GM12878 (cell line): ENCODE results near the gene SHB. TPM values are rescaled to one million over a fixed set of nuclear protein-coding genes. Genes with fewer than 3 reads are reported as not detected.

Experiments
- ATAC-seq: fragments of 200-7000 bp; cut with Tn5 transposase; 3 replicates; pipeline ENCODE4 v1.9.1; 2020; ENCODE audit warnings: mild to moderate bottlenecking, moderate library complexity
- BruUV-seq: library from RNA; stranded (reverse); fragments of 400-500 nt; replicated peaks from 2 replicates; lab custom pipeline; 2021; lab: Mats Ljungman, UMichigan
- CTCF ChIA-PET: fragments of 300-600 bp; sonication (Branson Sonifier 250); formaldehyde crosslinking; extraction: SDS; loops from one replicate; lab custom pipeline; 2021; ENCODE audit warnings: inconsistent platforms; lab: Yijun Ruan, JAX
- POLR2A ChIA-PET: fragments of 350-600 bp; formaldehyde crosslinking; extraction: SDS; loops from one replicate; lab custom pipeline; 2021; ENCODE audit warnings: inconsistent platforms; lab: Charles Lee
- RAD21 ChIA-PET: fragments of 300-600 bp; sonication (Branson Sonifier 250); formaldehyde crosslinking; loops from one replicate; lab custom pipeline; 2023; ENCODE audit warnings: antibody characterized with exemption; ENCODE audit not compliant: unreplicated experiment; lab: Charles Lee
- SMC1A ChIA-PET: fragments of 300-600 bp; sonication (Branson Sonifier 250); formaldehyde crosslinking; loops from one replicate; lab custom pipeline; 2023; ENCODE audit not compliant: unreplicated experiment, uncharacterized antibody; lab: Charles Lee
- DNase-seq: peaks from one replicate; pipeline ENCODE4 v3.0.0-alpha.2; 2011; ENCODE audit warnings: low read depth, low spot score
- FAIRE-seq: peaks from 3 replicates; lab custom pipeline; 2011; peaks lifted over from hg19 to GRCh38; lab: Jason Lieb, UNC
- H2AFZ ChIP-seq: 2 replicates; pipeline ENCODE4 v1.6.0; 2011; ENCODE audit warnings: low read depth, low read length, control low read depth; ENCODE audit not compliant: control insufficient read depth
- H3K27ac ChIP-seq: 2 replicates; pipeline ENCODE4 v1.5.1; 2011; ENCODE audit warnings: control low read depth; ENCODE audit not compliant: control insufficient read depth, insufficient read depth
- H3K27me3 ChIP-seq, 2 experiments: replicated peaks in 1 of 2; 2 replicates each; pipeline versions ENCODE4 v1.6.0 to v1.6.1; 2011; ENCODE audit warnings: low read length in 1 of 2; ENCODE audit not compliant: control insufficient read depth in 2 of 2, insufficient read depth in 2 of 2
- H3K36me3 ChIP-seq, 2 experiments: 2 replicates each; pipeline ENCODE4 v1.5.1; 2011; ENCODE audit warnings: low read length in 1 of 2; ENCODE audit not compliant: control insufficient read depth in 2 of 2, insufficient read depth in 2 of 2
- H3K4me1 ChIP-seq: 2 replicates; pipeline ENCODE4 v1.6.1; 2011; ENCODE audit warnings: mild to moderate bottlenecking, low read length, moderate library complexity, mixed read lengths; ENCODE audit not compliant: control insufficient read depth, insufficient read depth
- H3K4me2 ChIP-seq: 2 replicates; pipeline ENCODE4 v1.6.0; 2011; ENCODE audit warnings: control low read depth; ENCODE audit not compliant: control insufficient read depth, insufficient read depth
- H3K4me3 ChIP-seq: fragments of 200-600 bp; sonication (generic); 2 replicates; pipeline ENCODE4 v1.5.1; 2016
- H3K79me2 ChIP-seq: 2 replicates; pipeline ENCODE4 v1.6.0; 2011; ENCODE audit warnings: low read length; ENCODE audit not compliant: control insufficient read depth, insufficient read depth
- H3K9ac ChIP-seq: 2 replicates; pipeline ENCODE4 v1.8.0; 2011; ENCODE audit warnings: low read length, control low read depth, mixed read lengths; ENCODE audit not compliant: control insufficient read depth, insufficient read depth
- H3K9me3 ChIP-seq: replicated peaks from 3 replicates; pipeline ENCODE4 v1.5.1; 2011; ENCODE audit warnings: mild to moderate bottlenecking, low read length; ENCODE audit not compliant: control insufficient read depth, insufficient read depth
- H4K20me1 ChIP-seq: 2 replicates; pipeline ENCODE4 v1.6.0; 2011; ENCODE audit not compliant: control insufficient read depth, insufficient read depth
- BACH1 ChIP-seq: fragments of 450-650 bp; IDR thresholded peaks from 2 replicates; pipeline ENCODE4 v1.6.1; 2017; ENCODE audit warnings: mild to moderate bottlenecking, borderline replicate concordance
- NFYA ChIP-seq: IDR thresholded peaks from 2 replicates; pipeline ENCODE4 v1.6.1; 2011; ENCODE audit warnings: low read depth, mild to moderate bottlenecking, low read length, improper control_type of control experiment, borderline replicate concordance
- NR2C2 ChIP-seq: IDR thresholded peaks from 2 replicates; pipeline ENCODE4 v1.6.1; 2011; ENCODE audit warnings: borderline replicate concordance, low read depth; ENCODE audit not compliant: control insufficient read depth, insufficient read length
- NR2F1 ChIP-seq: fragments of 450-650 bp; conservative IDR thresholded peaks from 2 replicates; pipeline ENCODE4 v1.6.1; 2017; ENCODE audit warnings: mild to moderate bottlenecking
- SRF ChIP-seq, 2 experiments: IDR thresholded peaks; 2 replicates each; pipeline ENCODE4 v1.6.1; 2011; ENCODE audit warnings: low read depth in 2 of 2, low read length in 2 of 2, mild to moderate bottlenecking in 1 of 2, moderate library complexity in 1 of 2
- SUPT20H ChIP-seq: IDR thresholded peaks from 2 replicates; pipeline ENCODE4 v1.6.1; 2011; ENCODE audit warnings: low read depth, mild to moderate bottlenecking, low read length, moderate library complexity, borderline replicate concordance; ENCODE audit not compliant: control insufficient read depth
- ZNF207 ChIP-seq: fragments of 450-650 bp; IDR thresholded peaks from 2 replicates; pipeline ENCODE4 v1.6.1; 2014; ENCODE audit warnings: antibody characterized with exemption, mild to moderate bottlenecking, borderline replicate concordance
- WGBS: methylation state at CpG from one replicate; pipeline ENCODE4 v1.1.6; 2016; ENCODE audit warnings: low lambda C conversion rate; ENCODE audit not compliant: insufficient replicate concordance, insufficient coverage; ENCODE audit errors: missing lambda C conversion rate; 5-methylcytosine and 5-hydroxymethylcytosine counted together
- in situ Hi-C: fragments of 300-500 bp; cut with MboI; formaldehyde crosslinking; loops from 9 replicates; pipeline ENCODE4 v1.14.3; 2018; ENCODE audit warnings: mixed read lengths
- intact Hi-C: fragments of 100-400 bp; cut with micrococcal nuclease; formaldehyde crosslinking; loops from one replicate; pipeline ENCODE4 v1.14.2; 2022; ENCODE audit not compliant: unreplicated experiment
- polyA plus RNA-seq, 11 experiments: library from polyadenylated mRNA; depleted of rRNA in 4 of 11; unstranded in 6 of 11; stranded (reverse) in 5 of 11; fragments of >200 nt; fragmentation: Nextera tagmentation in 4 of 11; fragmentation: Illumina TruSeq in 1 of 11; extraction: Ambion mirVana in 4 of 11; extraction: Trizol in 1 of 11; gene quantifications; 1 replicate in 1 of 11; 2 replicates in 10 of 11; pipeline versions ENCODE4 v1.2.1 to v1.2.3, GENCODE V29; 2011 to 2016; ENCODE audit warnings: inconsistent platforms in 2 of 11, missing spikeins in 2 of 11, low read depth in 1 of 11
- total RNA-seq, 4 experiments: library from RNA; depleted of rRNA in 3 of 4; stranded (reverse); fragments of >200 nt in 3 of 4; fragmentation: Illumina TruSeq in 1 of 4; extraction: Trizol in 1 of 4; gene quantifications; 2 replicates each; pipeline versions ENCODE4 v1.2.1 to v1.2.3, GENCODE V29; 2013 to 2021
- TF ChIP-seq, protein P1 (sequence below): IDR thresholded peaks from 2 replicates; pipeline ENCODE4 v1.6.1; 2012; ENCODE audit warnings: improper control_type of control experiment, low read depth, low read length; ENCODE audit not compliant: insufficient replicate concordance
- TF ChIP-seq, protein P2 (sequence below): fragments of 450-650 bp; IDR thresholded peaks from 2 replicates; pipeline ENCODE4 v1.6.1; 2016; ENCODE audit warnings: mild to moderate bottlenecking, moderate library complexity, borderline replicate concordance

SHB gene
- total and polyA plus RNA-seq, 10 of the 15 experiments (the other 5 are each of a cell fraction or from before 2014, with no cell fraction given), result 0.29 to 6.2 (median 1.3) TPM

DNA sequence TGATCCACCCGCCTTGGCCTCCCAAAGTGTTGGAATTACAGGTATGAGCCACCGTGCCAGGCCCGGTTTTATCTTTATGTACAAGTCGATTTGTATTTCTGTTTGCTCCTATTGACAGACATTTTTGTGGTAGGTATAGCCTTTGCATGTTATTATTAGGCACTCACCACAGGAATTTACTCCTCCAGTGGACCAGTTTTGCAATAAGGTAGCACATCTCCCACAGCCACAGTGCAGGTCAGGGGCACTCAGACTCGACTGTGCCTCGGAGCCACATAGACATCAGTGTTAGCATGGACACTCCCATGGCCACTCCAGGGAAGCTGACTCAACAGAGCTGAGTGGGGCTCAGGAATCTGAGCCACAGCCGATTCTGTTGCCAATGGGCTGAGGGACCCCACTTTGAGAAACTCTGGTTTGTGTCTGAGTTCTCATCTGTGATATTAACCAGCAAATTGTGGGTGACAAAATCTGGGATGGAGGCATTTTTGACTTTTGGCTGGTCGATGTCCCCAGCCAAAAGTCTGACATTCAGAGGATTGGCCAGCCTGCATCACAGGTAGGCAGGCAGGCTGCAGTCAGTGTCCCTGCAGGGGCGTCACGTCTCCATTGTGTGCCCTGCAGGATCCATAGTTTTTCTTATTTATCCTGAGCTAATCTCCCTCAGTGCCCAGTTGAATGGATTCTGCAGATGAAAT, 15.0 kb upstream of the SHB start:
- no peak overlapping the region for H3K27ac ChIP-seq
- H2AFZ ChIP-seq, result no peak overlapping the region
- no peaks in the 10 kb centered on the region for H3K36me3 ChIP-seq
- H3K9me3 ChIP-seq, result no peaks in the 10 kb centered on the region
- ChIA-PET CTCF (interaction anchor here (0.7 to 13.3 kb wide), 6 partner anchors 24 to 179 kb away, joined by 3 to 243 read pairs (median 38); no protein-coding TSS in a partner anchor), POLR2A (interaction anchor here (0.7 kb wide), 1 partner anchor 355 kb away, joined by 3 read pairs; no protein-coding TSS in a partner anchor), RAD21 (interaction anchor here (1.0 to 1.5 kb wide), 5 partner anchors 13 to 279 kb away, joined by 3 to 6 read pairs (median 5); no protein-coding TSS in a partner anchor), SMC1A (interaction anchor here (0.7 to 14.3 kb wide), 7 partner anchors 8 to 602 kb away, joined by 3 to 359 read pairs (median 5); no protein-coding TSS in a partner anchor)
- in situ Hi-C loops (no loop called here), intact Hi-C loops (loop anchor here (2.0 kb wide), 1 partner anchor 19 kb away; no protein-coding TSS in a partner anchor)
- H3K9ac ChIP-seq, result no peak overlapping the region
- TF ChIP-seq, protein P1, sequence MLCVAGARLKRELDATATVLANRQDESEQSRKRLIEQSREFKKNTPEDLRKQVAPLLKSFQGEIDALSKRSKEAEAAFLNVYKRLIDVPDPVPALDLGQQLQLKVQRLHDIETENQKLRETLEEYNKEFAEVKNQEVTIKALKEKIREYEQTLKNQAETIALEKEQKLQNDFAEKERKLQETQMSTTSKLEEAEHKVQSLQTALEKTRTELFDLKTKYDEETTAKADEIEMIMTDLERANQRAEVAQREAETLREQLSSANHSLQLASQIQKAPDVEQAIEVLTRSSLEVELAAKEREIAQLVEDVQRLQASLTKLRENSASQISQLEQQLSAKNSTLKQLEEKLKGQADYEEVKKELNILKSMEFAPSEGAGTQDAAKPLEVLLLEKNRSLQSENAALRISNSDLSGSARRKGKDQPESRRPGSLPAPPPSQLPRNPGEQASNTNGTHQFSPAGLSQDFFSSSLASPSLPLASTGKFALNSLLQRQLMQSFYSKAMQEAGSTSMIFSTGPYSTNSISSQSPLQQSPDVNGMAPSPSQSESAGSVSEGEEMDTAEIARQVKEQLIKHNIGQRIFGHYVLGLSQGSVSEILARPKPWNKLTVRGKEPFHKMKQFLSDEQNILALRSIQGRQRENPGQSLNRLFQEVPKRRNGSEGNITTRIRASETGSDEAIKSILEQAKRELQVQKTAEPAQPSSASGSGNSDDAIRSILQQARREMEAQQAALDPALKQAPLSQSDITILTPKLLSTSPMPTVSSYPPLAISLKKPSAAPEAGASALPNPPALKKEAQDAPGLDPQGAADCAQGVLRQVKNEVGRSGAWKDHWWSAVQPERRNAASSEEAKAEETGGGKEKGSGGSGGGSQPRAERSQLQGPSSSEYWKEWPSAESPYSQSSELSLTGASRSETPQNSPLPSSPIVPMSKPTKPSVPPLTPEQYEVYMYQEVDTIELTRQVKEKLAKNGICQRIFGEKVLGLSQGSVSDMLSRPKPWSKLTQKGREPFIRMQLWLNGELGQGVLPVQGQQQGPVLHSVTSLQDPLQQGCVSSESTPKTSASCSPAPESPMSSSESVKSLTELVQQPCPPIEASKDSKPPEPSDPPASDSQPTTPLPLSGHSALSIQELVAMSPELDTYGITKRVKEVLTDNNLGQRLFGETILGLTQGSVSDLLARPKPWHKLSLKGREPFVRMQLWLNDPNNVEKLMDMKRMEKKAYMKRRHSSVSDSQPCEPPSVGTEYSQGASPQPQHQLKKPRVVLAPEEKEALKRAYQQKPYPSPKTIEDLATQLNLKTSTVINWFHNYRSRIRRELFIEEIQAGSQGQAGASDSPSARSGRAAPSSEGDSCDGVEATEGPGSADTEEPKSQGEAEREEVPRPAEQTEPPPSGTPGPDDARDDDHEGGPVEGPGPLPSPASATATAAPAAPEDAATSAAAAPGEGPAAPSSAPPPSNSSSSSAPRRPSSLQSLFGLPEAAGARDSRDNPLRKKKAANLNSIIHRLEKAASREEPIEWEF, result no peak
- TF ChIP-seq NR2C2 (no peak), SRF (IDR thresholded peaks at IDR 0.05; ENCODE audit: low read depth in 2 of 2, low read length in 2 of 2) (no peak), SUPT20H (no peak), BACH1 (no peak), NR2F1 (no peak), ZNF207 (no peak), NFYA (no peak)
- TF ChIP-seq, protein P2, sequence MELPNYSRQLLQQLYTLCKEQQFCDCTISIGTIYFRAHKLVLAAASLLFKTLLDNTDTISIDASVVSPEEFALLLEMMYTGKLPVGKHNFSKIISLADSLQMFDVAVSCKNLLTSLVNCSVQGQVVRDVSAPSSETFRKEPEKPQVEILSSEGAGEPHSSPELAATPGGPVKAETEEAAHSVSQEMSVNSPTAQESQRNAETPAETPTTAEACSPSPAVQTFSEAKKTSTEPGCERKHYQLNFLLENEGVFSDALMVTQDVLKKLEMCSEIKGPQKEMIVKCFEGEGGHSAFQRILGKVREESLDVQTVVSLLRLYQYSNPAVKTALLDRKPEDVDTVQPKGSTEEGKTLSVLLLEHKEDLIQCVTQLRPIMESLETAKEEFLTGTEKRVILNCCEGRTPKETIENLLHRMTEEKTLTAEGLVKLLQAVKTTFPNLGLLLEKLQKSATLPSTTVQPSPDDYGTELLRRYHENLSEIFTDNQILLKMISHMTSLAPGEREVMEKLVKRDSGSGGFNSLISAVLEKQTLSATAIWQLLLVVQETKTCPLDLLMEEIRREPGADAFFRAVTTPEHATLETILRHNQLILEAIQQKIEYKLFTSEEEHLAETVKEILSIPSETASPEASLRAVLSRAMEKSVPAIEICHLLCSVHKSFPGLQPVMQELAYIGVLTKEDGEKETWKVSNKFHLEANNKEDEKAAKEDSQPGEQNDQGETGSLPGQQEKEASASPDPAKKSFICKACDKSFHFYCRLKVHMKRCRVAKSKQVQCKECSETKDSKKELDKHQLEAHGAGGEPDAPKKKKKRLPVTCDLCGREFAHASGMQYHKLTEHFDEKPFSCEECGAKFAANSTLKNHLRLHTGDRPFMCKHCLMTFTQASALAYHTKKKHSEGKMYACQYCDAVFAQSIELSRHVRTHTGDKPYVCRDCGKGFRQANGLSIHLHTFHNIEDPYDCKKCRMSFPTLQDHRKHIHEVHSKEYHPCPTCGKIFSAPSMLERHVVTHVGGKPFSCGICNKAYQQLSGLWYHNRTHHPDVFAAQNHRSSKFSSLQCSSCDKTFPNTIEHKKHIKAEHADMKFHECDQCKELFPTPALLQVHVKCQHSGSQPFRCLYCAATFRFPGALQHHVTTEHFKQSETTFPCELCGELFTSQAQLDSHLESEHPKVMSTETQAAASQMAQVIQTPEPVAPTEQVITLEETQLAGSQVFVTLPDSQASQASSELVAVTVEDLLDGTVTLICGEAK, result no peak
- no peaks in the 10 kb centered on the region for H4K20me1 ChIP-seq
- WGBS, result 36% methylated on average over 10 of the region's 10 CpGs
- H3K79me2 ChIP-seq, result no peaks in the 10 kb centered on the region
- DNase-seq, result no peak
- H3K4me2 ChIP-seq, result no peak overlapping the region
- BruUV-seq, result no TSS peak
- no peak for FAIRE-seq
- ATAC-seq, result no peak
- no peak overlapping the region for H3K4me3 ChIP-seq
- no peaks in the 10 kb centered on the region for H3K27me3 ChIP-seq
- H3K4me1 ChIP-seq, result peaks cover 10% of the 10 kb centered on the region
